Occipital lobe (tissue), 2 donors: ENCODE measurements around the gene GTSF1L. TPM values are rescaled to one million over a fixed set of nuclear protein-coding genes. Genes with fewer than 3 reads are reported as not detected.
"Not testable (repeated sequence)": the region's sequence is repeated elsewhere in the genome, so short reads cannot be mapped to it uniquely, and the experiment has no call there.

ENCODE experiments used
- DNase-seq: peaks from one replicate; lab custom pipeline; 2025; lab: John Stamatoyannopoulos, UW
- total RNA-seq: library from RNA; depleted of rRNA; stranded (reverse); fragments of >200 nt; gene quantifications from one replicate; pipeline ENCODE4 v1.2.3, GENCODE V29; 2014

The GTSF1L gene
- not detected for total RNA-seq

GRCh38 chr20:43726811-43727338, at the start of gene GTSF1L:
TSS of gene GTSF1L (minus strand) at chr20:43727002. CDS start at chr20:43726694, 308 bp downstream.
- no peak for DNase-seq

GRCh38 chr20:43774754-43775153, 48.0 kb upstream of the GTSF1L start:
- DNase-seq = no peak

GRCh38 chr20:43771503-43772190, 44.8 kb upstream of the GTSF1L start:
- DNase-seq = no peak

DNA sequence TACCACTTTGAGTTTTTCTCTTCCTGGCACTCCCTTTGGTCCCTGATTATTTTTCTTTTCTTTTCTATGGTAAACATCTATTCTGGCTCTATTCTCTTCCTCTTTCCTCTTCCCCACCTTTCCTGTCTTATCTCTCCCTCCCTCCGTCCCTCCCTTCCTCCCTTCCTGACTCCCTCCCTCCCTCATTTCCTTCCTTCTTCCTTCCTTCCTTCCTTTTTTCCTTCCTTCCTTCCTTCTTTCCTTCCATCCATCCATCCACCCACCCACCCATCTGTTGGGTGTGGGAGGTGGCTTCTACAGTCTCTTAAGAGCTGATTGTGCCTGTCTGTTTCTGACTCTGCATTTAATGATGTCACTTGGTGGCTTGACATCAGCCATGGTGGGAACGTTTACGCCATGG, 43.5 kb upstream of the GTSF1L start:
- DNase-seq = no peak

DNA sequence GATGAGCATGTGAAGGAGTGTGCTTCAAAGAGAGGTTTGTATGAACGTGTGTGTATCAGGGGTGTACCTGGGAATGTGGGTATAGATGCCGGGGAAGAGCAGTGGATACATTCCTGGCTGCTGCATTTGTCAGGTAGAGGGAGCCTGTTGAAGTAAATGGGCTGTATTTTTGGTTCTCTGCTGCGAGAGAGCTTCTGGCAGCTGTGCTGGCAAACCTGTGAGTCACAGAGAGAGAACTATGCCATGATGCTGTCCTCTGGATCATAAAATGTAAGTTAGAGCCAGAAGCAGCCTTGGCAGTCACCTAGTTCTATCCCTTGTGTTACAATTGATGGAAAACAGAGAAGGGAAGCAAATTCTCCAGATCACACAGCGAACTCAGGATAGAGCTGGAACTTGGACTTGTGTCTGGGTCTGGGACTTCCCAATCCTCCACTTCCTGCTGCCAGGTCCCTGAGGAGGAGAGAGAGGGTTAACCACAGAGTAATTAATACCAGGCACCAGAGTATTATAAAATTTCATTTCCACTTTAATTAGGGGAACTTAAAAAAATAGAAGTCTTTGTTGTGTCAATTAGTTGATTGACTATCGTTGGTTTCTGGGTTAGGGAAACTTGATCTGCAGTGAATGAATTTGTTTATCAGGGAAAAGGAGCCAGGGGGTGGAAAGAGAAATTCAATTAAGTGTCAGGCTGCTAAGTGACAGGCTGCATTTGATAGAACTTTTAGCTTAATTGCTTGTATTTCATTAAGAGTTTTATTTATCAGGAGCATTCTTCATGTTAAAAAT, 41.1 kb upstream of the GTSF1L start:
- DNase-seq = peak; percentile 33

- DNase-seq = no peak
These were observed 40.1 kb upstream of the GTSF1L start for GRCh38 chr20:43766917-43767316.

DNA sequence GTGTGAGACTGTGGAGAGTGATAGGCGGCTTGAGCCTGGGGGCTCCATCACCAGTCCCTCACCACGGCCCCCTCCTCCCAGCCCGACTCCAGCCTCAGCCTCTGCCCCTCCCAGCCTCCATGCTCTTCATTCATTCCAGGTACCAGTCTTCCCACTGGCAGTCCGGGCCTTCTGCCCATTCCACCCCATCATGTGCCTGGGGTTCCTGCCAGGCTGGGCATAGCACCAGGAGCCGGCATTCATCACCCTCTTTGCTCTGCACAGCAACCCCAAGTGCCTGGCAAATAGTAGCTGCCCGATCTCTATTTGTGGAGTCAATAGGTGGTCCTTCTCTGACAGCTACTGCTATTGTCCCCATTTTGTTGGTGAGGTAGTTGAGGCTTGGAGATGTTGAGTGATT, 39.6 kb upstream of the GTSF1L start:
- peak; percentile 63 for DNase-seq

DNA sequence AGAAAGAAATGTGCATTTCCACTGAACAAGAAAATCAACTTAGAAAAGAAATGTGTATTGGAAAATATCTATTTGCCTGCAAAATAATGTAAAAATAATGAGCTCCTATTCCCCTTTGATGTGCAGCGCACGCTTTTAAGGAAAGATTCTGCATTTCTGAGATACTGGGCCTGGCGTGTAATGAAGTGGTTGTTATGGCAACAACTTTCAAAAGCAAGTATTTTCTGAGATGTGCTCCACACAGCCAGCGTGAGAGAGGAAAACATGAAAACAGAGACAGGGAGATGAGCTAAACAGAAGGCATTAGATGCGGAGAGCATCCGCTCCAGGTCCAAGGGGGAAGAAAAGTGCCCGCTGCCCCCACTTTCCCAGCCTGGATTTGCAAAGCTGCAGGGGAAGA, 39.1 kb upstream of the GTSF1L start:
- DNase-seq = no peak

DNA sequence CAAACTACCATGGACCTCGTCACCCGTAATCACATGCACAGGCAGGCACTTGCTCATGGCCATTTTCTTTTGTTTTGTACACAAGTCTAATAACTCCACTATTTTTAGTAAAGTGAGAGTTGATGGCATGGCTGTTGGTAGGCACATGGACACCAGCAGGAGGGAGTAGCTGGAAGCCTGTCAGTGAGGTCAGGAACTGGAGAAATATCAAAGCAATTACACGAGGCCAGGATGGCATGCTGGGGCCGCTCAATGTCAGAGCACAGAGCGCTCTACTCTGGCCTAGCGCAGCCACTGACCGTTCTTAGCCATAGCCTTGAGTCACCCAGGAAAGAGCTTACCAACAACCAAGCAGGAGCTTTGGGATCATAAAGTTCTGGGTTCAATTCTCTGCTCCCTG, 36.1 kb upstream of the GTSF1L start:
- DNase-seq = no peak

GRCh38 chr20:43761386-43762340, 34.9 kb upstream of the GTSF1L start:
- no peak for DNase-seq

- DNase-seq = not testable (repeated sequence)
These were observed 31.1 kb upstream of the GTSF1L start for GRCh38 chr20:43757888-43758287.

DNA sequence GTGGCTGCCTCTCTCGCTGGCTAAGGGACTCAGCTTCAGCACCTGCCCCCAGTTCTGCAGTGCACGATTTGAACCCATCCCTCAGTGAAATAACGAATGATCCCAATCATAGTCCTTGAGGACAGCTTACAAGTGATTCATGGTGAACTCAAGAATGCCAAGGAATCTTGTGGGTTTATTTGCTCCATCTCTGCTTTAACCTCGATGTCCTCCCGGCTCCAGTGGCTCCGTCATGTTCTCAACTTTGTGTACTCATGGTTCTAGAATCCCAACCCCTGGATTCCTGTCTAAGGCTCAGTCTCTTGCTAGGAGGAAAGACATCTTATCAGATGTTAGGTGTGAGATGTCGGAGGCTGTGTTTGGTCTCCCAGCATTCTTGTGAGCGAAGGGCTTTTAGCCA, 29.0 kb upstream of the GTSF1L start:
- no peak for DNase-seq

DNA sequence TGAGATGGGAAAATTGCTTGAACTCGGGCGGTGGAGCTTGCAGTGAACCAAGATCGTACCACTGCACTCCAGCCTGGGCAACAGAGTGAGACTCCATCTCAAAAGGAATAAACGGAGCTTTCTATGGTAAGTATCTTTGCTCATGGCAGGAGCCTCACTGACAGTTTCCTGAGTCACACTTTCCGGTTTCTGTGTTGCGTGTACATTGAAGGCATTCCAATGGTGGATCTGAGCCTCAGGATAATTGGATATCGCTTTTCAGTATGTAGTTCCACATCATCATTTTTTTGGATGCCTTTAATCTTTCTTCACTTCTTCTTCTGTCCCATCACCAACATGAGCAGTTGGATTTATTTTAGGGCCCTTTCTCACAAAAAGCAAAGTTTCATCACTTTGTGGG, 28.6 kb upstream of the GTSF1L start:
- DNase-seq = no peak

DNA sequence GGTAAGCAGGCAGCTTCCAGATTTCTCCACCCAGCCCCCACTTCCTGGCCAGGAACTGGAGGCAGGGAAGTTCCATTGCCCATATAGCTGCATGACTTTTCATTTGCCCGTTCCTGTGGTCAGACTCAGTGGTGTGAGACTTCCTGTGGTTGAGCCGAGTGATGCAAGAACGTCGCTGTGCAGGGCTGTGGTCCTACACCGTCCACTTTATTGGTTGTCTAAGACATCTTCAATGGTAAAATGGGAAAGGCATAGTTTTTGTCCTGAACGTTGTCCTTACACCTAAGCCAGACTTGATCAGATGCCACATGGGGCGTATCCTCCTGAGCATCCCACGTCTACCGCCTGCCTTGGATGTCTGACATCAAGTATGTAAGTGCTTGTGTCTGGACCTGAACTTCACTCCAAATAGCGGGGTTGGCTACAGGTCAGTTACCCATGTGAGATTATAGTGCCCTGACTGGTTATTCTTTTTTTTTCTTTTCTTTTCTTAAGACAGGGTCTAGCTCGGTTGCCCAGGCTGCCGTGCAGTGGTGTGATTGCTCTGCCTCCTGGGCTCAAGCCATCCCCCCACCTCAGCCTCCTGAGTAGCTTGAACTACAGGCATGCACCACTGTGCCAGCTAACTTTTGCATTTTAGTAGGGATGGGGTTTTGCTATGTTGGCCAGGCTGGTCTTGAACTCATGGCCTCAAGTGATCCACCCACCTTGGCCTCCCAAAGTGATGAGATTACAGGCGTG, 25.9 kb upstream of the GTSF1L start:
- DNase-seq = no peak

- DNase-seq = no peak
These were observed 25.2 kb upstream of the GTSF1L start for GRCh38 chr20:43752051-43752360.

DNA sequence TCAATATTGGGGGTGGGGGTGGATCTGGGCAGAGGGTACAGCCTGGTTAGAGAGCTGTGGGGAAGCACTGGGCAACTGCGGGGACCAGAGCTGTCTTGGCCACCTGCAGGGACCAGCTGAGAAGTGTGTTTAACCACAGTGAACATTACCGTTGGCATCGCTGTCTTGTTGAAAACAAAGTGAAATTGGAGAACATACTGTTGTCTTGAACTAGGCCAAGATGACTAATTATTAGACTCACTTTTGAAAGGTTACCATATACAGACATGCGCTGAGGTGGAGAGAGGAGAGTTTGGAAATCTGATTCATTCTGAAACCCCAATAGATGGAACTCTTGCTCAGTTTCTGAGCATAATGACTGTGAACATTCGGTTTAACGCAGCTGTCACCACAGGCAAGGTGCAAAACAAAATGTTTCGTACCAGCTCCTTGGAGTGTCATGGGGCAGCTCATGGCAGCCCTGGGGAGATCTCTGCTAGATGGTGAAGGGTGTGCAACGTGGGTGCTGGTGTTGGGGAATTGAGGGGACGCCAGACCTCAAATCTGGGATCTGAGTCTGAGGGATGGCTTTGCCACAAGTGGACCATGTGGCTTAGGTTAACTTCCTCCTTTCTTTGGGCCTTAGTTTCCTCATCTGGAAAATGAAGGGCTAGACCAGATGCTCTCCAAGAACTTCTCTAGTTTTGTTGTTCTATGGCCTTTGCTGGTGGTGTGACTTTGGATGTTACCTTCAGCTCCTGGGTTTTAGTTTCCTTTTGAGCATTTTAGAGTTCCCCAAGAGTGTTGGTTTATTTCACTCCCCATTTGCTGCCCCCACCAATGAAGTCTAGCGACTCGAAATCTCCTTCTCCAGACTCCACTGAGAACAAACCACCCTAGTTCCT, 24.6 kb upstream of the GTSF1L start:
- DNase-seq = no peak

DNA sequence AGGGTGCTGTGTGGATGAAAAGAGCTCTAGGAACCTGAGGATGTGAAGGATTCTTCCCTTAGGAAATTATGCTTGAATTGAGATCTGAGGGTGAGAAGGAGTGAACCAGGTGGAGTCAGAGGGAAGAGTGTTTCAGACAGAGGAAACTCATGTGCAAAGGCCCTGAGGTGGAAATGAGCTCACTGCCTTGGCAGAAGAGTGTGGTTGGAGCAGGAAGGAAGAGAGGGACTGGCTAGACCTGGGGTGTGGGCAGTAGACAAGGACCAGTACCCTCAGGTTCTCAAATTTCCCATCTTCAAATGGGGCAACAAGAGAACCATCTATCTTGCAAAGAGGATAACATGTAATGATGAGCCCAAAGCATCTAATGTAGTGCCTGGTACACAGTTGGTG, 24.0 kb upstream of the GTSF1L start:
- no peak for DNase-seq

GRCh38 chr20:43749734-43750294, 23.0 kb upstream of the GTSF1L start:
- peak; percentile 13 for DNase-seq

DNA sequence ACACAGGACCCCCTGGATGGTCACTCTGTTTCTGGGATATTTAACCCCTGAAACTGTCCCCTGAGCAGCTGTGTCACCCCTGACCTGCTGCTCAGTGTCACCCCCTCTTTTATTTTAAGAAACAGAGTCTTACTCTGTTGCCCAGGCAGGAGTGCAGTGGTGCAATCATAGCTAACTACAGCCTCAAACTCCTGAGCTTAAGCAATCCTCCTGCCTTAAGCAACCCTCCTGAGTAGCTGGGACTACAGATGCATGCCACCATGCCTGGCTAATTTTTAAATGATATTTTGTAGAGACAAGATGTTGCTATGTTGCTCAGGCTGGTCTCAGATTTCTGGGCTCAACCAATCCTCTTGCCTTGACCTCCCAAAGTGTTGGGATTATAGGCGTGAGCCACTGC, 21.5 kb upstream of the GTSF1L start:
- no peak for DNase-seq
